KMS-11 (cell line): ENCODE measurements around the gene FSTL3.
"Not testable (repeated sequence)": the region's sequence is repeated elsewhere in the genome, so short reads cannot be mapped to it uniquely, and the experiment has no call there.

Source experiments
- H2AFZ ChIP-seq: fragments of 200-600 bp; sonication (generic); 2 replicates; pipeline ENCODE4 v1.6.1; 2016; ENCODE audit warnings: antibody characterized with exemption, mixed run types, low read depth
- H3K27ac ChIP-seq: fragments of 200-600 bp; sonication (generic); 2 replicates; pipeline ENCODE4 v1.6.1; 2016; ENCODE audit warnings: mild to moderate bottlenecking, mixed run types
- H3K27me3 ChIP-seq: fragments of 200-600 bp; sonication (generic); 2 replicates; pipeline ENCODE4 v1.6.1; 2017; ENCODE audit warnings: mild to moderate bottlenecking, low read depth, mixed run types, moderate library complexity; ENCODE audit not compliant: insufficient read depth
- H3K36me3 ChIP-seq: fragments of 200-600 bp; sonication (generic); 2 replicates; pipeline ENCODE4 v1.6.1; 2017; ENCODE audit warnings: mild to moderate bottlenecking, mixed run types; ENCODE audit not compliant: insufficient read depth
- H3K4me1 ChIP-seq: fragments of 200-600 bp; sonication (generic); 2 replicates; pipeline ENCODE4 v1.6.1; 2016; ENCODE audit warnings: mild to moderate bottlenecking, low read depth, mixed run types; ENCODE audit not compliant: poor library complexity, severe bottlenecking
- H3K4me2 ChIP-seq: fragments of 200-600 bp; sonication (generic); 2 replicates; pipeline ENCODE4 v1.7.0; 2016; ENCODE audit warnings: mild to moderate bottlenecking, mixed run types
- H3K4me3 ChIP-seq: fragments of 200-600 bp; sonication (generic); IDR thresholded peaks from 2 replicates; pipeline ENCODE4 v1.6.1; 2017; ENCODE audit warnings: low read depth, low read length, mixed read lengths; ENCODE audit not compliant: insufficient read depth
- H3K79me2 ChIP-seq: fragments of 200-600 bp; sonication (generic); 2 replicates; pipeline ENCODE4 v1.6.1; 2016; ENCODE audit warnings: low read depth, mixed run types; ENCODE audit not compliant: insufficient read depth
- H3K9ac ChIP-seq: fragments of 200-600 bp; sonication (generic); 2 replicates; pipeline ENCODE4 v1.6.1; 2016; ENCODE audit warnings: mild to moderate bottlenecking, mixed run types
- H4K20me1 ChIP-seq: fragments of 200-600 bp; sonication (generic); 2 replicates; pipeline ENCODE4 v1.6.1; 2016; ENCODE audit warnings: mild to moderate bottlenecking, mixed run types; ENCODE audit not compliant: insufficient read depth
- TF ChIP-seq, protein P1 (sequence below): fragments of 200-600 bp; sonication (generic); conservative IDR thresholded peaks from 2 replicates; pipeline ENCODE4 v1.6.1; 2017; ENCODE audit warnings: low read depth, mild to moderate bottlenecking, antibody characterized with exemption, low read length, moderate library complexity, mixed read lengths

Gene FSTL3

DNA sequence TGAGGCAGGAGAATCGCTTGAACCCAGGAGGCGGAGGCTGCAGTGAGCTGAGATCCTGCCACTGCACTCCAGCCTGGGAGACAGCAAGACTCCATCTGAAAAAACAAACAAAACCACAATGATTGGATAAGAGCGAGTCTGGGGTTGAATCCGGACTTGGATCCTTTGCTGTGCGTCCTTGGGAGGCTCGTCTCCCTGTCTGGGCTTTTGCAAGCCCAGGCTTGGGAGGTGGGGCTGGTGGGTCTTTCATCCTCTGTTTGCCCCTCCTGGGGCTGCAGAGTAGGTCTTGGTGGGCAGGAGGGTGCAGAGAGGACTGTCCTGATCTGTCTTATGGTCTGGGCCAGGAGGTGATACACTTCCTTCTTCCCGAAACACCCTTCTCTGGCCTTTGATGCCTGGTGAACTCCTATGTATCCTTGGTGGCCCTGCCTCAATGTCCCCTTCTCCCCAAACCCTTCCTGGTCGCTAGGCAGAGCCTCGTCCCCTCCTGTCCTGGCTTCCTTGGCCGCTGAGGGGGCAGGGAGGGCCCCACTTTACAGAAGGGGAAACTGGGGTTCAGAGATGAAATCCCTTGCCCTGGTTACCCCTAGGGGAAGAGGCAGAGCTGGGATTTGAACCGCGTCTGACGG is 49.4 kb downstream of the FSTL3 start:
- Histone ChIP-seq H3K4me2 (no peak overlapping the region), H3K27ac (no peak overlapping the region)
- TF ChIP-seq, protein P1, sequence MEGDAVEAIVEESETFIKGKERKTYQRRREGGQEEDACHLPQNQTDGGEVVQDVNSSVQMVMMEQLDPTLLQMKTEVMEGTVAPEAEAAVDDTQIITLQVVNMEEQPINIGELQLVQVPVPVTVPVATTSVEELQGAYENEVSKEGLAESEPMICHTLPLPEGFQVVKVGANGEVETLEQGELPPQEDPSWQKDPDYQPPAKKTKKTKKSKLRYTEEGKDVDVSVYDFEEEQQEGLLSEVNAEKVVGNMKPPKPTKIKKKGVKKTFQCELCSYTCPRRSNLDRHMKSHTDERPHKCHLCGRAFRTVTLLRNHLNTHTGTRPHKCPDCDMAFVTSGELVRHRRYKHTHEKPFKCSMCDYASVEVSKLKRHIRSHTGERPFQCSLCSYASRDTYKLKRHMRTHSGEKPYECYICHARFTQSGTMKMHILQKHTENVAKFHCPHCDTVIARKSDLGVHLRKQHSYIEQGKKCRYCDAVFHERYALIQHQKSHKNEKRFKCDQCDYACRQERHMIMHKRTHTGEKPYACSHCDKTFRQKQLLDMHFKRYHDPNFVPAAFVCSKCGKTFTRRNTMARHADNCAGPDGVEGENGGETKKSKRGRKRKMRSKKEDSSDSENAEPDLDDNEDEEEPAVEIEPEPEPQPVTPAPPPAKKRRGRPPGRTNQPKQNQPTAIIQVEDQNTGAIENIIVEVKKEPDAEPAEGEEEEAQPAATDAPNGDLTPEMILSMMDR: no peak

DNA sequence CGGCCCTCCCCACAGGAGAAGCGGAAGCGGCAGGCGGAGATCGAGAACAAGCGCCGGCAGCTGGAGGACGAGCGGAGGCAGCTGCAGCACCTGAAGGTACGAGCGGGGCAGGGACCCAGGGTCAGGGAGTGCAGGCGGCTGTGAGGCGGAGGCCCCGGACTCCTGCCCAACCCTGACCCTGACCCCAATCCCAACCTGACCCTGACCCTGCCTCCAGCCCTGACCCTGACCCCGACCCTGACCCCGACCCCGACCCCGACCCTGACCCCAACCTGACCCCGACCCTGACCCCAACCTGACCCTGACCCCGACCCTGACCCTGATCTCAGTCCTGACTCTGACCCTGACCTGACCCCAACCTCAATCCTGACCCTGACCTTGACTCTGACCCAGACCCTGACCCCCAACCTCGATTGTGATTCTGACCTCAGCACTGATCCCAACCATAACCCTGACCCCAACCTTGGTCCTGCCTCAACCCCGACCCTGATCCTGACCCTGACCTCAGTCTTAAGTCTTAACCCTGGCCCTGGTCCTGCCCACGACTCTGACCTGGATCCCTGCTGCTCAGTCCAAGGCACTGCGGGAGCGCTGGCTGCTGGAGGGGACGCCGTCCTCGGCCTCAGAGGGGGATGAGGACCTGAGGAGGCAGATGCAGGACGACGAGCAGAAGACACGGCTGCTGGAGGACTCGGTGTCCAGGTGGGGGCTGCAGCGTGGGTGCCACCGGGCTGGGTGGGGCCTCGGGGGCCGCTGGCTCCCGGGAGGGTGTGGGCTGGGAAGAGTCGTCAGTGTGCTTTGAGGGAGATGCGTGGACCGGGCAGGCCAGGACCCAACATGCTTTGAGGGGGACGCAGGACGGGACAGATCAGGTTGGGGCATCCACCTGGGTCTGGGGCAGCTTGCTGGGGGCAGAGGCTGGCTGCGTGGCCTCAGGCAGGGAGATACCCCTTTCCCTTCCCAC is 51.1 kb downstream of the FSTL3 start:
- H3K27ac ChIP-seq: no peak overlapping the region

More for the DNA sequence above, 49.4 kb downstream of the FSTL3 start:
- H3K27me3 ChIP-seq: peaks cover 77% of the 10 kb centered on the region
- no peaks in the 10 kb centered on the region for H3K79me2 ChIP-seq
- H3K9ac ChIP-seq: no peak overlapping the region
- no peak overlapping the region for H3K4me3 ChIP-seq
- no peaks in the 10 kb centered on the region for H4K20me1 ChIP-seq
- H3K36me3 ChIP-seq: no peaks in the 10 kb centered on the region
- no peaks in the 10 kb centered on the region for H3K4me1 ChIP-seq
- H2AFZ ChIP-seq: no peak overlapping the region

DNA sequence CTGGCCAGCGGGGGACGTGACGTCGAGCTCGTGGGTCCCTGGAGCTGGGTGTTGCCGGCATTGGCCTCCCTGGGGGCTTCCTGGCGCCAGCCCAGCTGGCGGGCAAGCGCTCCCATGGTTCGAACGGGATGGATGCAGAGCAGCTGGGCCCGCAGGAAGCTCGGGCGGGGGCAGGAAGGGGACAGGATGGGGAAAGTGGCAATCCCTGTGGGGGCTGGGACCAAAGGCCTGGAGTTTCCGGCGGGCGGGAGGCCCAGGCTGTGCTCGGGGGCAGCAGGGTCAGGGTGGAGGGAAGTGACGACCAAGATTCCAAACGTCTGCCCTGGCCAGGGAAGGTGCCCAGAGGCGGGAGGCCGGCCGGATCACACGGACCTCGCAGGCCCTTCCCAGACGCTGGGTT is 51.8 kb downstream of the FSTL3 start:
- Histone ChIP-seq H3K27me3 (peaks cover 75% of the 10 kb centered on the region), H3K9ac (no peak overlapping the region), H3K27ac (no peak overlapping the region), H3K36me3 (no peaks in the 10 kb centered on the region), H2AFZ (no peak overlapping the region), H4K20me1 (no peaks in the 10 kb centered on the region), H3K79me2 (no peaks in the 10 kb centered on the region), H3K4me3 (no peak overlapping the region), H3K4me2 (no peak overlapping the region), H3K4me1 (peaks cover 6% of the 10 kb centered on the region)
- TF ChIP-seq, protein P1: no peak

More for the DNA sequence above, 51.1 kb downstream of the FSTL3 start:
- H3K9ac ChIP-seq: no peak overlapping the region
- H2AFZ ChIP-seq: no peak overlapping the region
- H4K20me1 ChIP-seq: no peaks in the 10 kb centered on the region
- no peaks in the 10 kb centered on the region for H3K36me3 ChIP-seq
- no peak overlapping the region for H3K4me3 ChIP-seq
- H3K79me2 ChIP-seq: no peaks in the 10 kb centered on the region
- no peaks in the 10 kb centered on the region for H3K4me1 ChIP-seq
- no peak overlapping the region for H3K4me2 ChIP-seq
- TF ChIP-seq, protein P1: no peak
- H3K27me3 ChIP-seq: peaks cover 75% of the 10 kb centered on the region

DNA sequence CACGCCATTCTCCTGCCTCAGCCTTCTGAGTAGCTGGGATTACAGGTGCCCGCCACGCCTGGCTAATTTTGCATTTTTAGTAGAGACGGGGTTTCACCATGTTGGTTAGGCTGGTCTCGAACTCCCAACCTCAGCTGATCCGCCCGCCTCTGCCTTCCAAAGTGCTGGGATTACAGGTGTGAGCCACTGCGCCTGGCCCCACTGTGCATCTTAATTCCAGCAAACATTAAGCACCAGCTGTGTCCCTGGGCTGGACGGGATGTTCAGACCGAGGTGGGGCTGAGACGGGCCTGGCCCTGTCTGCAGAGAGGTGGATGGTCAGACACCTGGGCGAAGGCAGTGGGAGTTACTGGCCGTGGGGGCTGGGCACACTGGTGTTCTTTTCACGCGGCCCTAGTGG is 53.4 kb downstream of the FSTL3 start:
- not testable (repeated sequence) for H3K4me1 ChIP-seq, H3K4me2 ChIP-seq, H3K27ac ChIP-seq, H4K20me1 ChIP-seq, H2AFZ ChIP-seq, H3K79me2 ChIP-seq, H3K4me3 ChIP-seq, H3K9ac ChIP-seq, H3K36me3 ChIP-seq
- peaks cover 74% of the 10 kb centered on the region for H3K27me3 ChIP-seq
